Measurements from ENCODE around the gene KHDC4. TPM values are rescaled to one million over a fixed set of nuclear protein-coding genes. Genes with fewer than 3 reads are reported as not detected.

Gene KHDC4
- 36.6 TPM for polyA plus RNA-seq (ENCODE audit: insufficient read length)

GRCh38 chr1:155934097-155934935 lies at the start of gene KHDC4:
Gene KHDC4 (minus strand): TSS chr1:155934413. CDS start chr1:155934373, 40 bp downstream.
- peak; percentile 98 for DNase-seq

DNA sequence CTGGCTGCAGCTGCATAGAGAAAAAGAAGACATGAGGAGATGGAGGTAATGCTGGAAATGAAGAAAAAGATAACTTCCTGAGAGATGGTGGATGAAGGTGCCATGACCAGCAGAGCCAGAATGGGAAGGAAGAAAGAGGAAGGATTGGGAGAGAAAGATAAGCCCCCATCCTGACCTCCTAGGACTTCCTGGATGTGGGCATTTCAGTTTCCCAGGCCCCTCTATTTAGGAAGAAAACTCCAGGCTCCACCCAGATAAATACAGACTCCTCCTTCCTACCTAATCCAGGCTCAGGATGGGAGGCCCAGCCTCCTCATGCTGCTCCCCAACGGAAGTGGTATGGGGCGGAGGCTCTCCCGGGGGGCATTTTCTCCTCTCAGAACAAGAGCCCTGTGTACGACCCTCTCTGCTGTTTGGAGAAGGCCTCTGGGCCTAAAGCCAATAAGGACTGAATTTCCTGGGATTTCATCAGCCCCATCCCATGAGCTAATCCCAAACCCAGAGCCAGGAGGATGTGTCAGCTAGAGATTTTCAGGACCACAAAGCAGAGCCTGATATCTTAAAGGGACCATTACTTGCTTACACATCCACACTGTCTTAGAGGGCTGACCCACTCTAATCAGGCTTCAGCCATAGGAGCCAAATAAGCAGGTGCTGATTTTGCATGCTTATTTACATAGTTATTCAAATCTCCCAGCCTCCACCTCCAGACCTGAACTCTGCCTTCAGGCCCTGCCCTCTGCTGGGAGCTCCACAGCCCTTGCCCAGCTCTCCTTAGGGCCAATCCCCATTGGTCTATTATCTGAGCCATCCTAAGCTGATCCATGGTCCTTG lies 49.2 kb upstream of the KHDC4 start:
- peak; percentile 88 for DNase-seq

DNA sequence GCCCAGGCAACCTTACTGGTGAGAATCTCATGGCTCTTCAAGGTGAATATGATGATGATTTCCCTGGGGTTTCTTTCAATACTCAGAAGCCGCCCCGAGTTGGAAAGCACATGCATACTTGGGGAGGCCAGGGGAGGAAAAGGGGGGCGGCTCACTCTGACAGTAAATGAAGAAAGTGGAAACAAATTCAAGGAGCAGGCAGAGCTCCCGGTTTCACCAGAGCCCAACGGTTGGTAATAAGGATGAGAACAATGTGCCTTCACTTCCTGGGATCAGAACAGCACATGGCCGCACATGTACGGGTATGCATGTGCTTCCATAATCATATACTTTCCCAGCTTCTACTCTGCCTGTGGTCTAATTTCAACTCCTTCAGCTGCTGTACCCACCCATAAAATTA lies 47.9 kb upstream of the KHDC4 start:
- no peak for DNase-seq

- no peak for DNase-seq
Measured at GRCh38 chr1:155981266-155982088, 47.3 kb upstream of the KHDC4 start.

DNA sequence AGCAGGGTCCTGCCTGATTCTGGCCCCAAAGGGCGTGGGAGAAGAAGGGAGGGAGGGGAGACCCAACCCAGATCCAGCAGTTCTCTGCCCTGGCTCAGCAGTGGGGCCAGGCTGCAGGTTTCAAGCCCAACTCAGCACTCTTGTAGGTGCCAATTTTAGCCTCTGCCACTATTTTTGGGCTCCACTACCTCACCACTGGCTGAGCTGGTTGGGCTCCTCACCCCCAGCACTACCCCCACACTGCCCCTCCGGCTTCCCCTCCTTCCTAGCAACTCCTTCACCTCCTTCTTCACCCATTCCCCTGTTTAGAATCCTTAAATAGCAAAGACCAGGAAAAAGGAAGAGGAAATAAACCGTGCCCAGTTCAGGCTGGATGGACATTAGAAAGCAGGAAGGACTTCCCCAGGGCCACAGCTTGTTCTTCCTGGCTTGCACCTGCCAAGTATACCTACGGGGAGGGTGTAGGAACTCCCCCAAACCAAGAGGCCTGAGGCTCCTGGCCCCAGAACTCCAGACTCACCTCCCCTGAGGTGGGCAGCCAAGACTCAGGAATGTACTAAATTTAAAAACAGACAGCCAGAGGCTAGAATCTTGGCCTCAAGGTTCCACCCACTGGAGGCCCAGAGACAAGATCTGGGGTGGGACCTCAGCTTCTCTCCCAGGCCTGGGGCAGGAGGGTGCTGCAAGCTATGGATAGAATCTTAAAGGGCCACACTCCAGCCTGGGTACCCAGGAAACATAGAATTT lies 45.6 kb upstream of the KHDC4 start:
- no peak for DNase-seq

DNA sequence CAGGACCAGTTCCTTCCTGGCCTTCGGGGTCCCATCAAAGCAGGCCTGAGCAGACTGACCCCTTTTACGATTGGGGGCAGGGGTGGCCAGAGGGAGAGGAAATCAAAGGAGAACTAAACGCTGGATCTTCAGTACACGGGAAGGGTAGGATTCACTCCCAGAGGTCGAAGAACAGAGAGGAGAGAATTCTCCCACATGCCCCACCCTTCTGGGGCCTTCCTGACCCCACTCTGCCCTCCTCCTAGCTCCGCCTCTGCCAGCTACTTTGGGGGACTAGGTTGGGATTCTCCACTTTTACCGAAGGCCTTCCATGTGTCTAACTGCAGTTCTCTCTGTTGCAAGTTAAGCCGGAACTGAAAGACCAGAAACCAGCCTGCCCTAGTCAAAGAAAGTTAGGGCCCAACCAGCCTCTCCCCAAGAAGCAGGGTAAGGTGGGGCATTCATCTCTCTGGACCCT lies 44.8 kb upstream of the KHDC4 start:
- DNase-seq: no peak

GRCh38 chr1:155978325-155978972 lies 44.2 kb upstream of the KHDC4 start, which contains the start of gene ARHGEF2:
Gene ARHGEF2 (minus strand): TSS chr1:155978547. CDS start chr1:155978427, 120 bp downstream.
- DNase-seq: peak; percentile 82

GRCh38 chr1:155977690-155978324 lies 43.6 kb upstream of the KHDC4 start:
- peak; percentile 74 for DNase-seq

GRCh38 chr1:155976913-155977689 lies 42.9 kb upstream of the KHDC4 start:
- DNase-seq: no peak

DNA sequence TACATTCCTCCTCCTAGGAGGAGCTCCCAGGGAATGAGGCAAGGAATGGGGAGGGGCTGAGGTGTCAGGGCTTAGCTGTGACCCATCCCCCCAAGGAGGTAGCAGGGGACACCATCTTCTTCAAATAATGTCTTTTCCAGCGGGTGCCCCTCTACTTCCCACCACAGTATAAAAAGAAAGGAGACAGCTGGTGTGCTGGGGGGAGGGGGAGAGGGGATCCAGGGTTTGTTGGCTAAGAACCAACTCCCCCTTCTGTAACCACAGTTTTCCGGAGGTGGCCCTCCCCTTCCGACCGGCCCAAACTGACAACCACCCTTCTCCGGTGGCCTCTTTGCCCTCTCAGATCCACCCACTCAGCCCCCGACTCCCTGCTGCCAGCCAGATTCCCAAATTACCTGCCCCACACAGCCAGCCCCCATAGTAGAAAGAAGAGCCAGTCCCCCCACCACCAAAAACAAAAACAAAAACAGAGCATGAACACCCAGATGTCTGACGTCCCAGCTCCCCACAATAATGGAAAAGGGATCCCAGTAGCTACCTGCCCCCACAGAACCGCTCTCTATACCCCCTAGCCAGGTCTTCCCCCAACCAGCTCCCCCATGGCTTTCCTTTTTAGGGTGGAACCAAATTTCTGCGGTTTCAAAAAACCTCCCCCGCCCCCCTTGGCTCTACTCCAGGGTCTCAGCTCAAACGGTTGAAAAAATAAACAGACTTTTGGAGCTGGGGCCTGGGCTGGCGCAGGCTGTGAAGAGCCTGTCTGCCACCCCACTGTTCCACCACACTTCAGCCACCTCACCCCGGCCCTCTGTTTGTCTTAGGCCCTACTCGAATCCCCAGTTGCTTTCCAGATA lies 42.1 kb upstream of the KHDC4 start:
- peak; percentile 74 for DNase-seq

DNA sequence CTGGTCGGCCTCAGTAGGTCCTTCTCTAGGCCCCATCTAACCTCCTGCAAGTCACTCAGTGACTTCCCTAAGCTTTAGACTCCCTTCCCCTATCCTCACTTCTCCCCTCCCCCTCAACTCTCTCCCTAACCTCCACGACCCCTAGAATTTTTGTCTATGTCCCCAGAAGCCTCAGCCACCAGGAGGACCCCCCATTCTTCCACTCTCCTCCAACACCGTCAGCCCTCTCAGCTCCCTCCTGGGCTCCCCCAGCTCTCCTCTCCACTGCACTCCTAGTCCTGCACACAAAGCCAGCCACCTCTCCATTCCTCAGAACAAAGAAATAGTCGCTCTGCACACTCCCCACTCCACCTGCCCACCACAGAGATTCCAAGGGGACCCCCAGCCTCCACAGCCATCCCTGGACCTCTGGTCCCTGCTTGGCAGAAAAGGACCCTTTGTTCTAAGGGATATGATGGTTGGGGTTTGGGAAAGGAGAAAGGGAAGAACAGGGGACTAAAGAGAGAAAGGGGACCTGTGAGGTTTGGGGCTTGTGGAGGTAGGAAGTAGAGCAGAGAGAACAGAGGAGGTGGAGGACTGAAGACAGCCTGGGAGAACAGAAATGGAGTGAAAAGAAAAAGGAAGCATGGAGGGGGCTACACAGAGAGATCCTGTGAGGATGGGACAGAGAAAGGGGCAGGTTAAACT lies 41.3 kb upstream of the KHDC4 start:
- no peak for DNase-seq

- DNase-seq: no peak
Measured at GRCh38 chr1:155974208-155975115, 40.2 kb upstream of the KHDC4 start.

DNA sequence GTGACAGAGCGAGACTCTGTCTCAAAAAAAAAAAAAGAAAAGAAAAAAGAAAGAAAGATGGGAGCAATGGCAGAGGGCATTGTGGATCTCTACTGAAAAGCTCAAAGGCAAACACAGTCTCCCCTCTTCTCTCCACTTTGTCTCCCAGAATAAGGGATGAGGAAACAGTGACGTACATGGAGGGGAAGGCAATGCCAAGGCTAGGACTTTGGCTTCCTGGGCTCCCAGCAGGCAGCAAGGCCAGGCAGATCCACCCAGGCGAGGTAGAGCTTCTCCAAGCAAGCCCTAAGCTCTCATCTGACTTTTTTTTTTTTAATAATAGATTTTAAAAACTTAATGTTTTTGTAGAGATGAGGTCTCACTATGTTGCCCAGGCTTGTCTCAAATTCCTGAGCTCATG lies 39.5 kb upstream of the KHDC4 start:
- DNase-seq: no peak

GRCh38 chr1:155971910-155972809 lies 37.9 kb upstream of the KHDC4 start:
- no peak for DNase-seq

DNA sequence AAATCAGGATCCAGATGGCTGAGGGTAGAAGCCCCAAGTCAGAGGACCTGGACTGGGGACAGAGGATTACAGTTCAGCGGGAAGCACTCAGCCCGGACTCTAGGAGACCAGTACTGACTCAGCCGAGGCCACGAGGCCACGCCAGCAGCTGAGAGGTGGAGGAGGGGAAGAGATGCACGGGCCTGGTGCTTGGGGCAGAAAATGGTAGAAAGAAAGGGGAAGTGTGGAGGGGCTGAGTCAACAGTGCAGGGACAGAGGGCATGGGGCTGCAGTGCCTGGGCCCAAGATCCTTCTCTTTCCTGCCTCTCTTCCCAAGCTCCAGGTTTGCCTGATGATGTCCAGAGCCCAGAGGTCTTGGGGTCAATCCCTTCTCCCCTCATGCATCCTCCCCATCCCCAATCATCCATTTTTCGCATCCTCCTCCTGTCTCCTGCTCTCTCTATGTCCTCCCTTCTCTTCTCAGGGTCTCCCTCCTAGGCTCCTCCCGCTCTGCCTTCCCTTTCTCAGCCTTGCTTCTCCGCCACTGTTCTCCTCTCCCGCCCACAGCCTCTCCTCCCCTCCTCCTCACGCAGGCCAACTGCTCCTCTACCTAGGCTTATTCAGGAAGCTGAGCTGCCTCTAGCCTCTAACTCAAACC lies 36.4 kb upstream of the KHDC4 start:
- DNase-seq: no peak

Measured in hindlimb muscle (tissue), 1 donor.